Activated CD4-positive, CD25-positive, alpha-beta regulatory T cell (primary cell): ENCODE measurements around the gene LRRC4B.
"Not testable (repeated sequence)": the region's sequence is repeated elsewhere in the genome, so short reads cannot be mapped to it uniquely, and the experiment has no call there.

Experiments
- DNase-seq, 4 experiments: peaks; one replicate each; lab custom pipeline; 2025; lab: John Stamatoyannopoulos, UW

Gene LRRC4B

DNA sequence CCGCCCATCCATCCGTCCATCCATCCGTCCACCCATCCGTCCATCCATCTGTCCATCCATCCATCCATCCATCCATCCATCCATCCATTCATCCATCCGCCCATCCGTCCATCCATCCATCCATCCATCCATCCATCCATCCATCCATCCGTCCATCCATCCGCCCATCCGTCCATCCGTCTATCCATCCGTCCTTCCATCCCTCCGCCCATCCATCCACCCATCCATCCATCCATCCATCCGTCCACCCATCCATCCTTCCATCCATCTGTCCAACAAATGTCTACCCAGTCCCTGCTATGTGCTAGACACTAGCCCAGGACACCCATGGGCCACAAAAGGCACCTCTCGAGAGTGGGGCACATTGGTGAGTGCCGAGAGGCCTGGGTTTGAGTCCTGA lies 15.7 kb downstream of the LRRC4B start:
- DNase-seq: no peak

DNA sequence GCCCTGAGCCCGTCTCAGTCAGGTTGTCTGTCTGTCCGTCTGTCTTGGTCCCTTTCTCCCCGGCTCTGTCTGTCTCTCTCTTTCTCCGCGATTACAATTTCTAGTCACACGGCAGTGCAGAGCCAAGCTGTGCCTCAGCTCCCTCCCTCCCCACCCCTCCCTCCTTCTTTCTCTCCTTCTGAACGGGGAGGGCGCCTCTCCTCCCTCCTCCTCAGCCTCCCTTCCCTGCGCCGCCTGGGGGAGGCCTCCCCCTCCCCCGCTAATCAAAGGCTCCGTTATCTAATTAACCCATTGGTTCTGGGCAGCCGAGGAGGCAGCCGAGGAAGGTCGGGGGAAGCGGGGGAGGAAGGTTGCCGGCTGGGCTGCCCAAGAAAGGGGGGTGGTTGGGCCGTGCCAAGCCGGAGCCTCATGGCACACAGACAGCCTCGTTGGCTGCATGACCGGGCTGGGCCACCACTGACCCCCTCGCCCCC lies 16.5 kb downstream of the LRRC4B start:
- DNase-seq: no peak

DNA sequence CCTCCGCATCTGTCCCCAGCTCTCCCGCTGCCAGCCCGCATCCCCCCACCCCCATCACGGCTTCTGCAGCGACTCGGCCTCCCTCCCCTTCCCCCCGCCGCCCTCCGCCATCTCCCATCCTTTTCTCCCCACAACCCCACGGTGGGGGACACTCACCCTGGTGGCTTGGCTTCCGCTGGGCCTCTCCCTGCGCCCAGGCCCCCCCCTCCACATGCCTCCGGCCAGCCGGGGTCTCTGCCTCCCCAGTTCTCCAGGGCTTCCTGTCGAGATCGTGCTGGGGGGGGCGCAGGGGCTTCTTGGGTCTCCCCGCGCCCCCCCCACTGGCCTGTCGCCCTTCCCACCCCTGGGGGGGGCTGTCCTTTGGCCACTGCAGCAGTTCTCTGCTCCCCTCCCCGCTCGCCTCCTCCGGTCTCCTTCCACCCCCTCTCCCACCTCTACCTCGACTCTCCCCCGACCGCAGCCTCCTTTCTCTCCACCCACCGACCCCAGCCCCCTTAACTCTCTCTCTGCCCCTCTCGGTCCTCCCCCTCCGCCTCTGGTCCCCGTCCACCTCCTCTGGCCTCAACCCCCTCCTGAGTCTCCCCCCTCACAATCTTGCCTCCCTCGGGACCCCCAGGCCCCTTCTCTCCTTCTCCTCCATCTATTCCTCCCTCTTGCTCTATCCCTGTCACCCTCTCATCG lies 17.1 kb downstream of the LRRC4B start:
- DNase-seq: no peak

DNA sequence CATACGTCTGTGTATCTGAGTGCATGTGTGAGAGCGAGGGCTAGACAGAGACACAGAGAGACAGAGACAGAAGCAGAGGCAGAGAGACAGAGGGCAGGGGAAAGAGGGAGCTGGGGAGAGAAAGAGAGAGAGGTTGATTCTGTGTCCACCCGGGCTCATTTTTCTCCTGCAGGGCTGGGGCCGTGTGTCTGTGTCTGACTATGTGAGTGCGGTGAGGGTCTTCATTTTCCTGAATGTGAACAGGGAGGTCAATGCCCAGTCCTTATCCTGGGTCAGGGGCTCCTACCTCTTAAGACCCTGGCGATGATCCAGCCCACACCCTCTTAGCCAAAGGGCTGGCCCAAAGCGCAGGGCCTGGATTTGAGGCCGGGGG lies 17.7 kb downstream of the LRRC4B start:
- no peak for DNase-seq

DNA sequence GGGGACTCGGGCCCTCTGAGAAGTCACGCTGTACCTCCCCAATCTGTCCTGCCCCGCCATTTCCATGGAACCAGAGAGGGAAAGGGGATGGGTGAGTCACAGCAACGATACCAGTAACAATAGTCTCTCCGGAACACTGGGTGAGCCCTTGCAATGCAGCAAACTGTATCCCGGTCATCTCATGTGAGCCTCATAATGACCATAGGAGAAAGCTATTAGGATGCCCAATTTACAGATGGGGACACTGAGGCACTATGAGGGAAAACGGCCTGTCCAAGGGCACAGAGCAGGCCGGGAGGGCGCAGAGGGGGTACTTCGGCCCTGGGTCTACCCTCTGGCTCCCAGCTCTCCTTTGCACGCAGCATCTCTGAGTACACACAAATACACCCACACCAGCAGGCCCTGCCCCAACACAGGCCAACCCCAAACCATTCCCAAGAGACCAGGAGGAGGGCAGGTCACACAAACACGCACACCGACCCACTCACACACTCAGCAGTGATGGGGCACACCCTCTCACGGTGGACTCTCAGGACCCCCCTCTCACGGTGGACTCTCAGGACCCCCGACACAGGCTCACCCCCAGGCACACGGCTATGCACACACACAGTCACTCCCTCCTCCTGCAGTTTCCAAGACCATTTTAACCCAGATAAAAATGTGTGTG lies 18.2 kb downstream of the LRRC4B start:
- DNase-seq: no peak

DNA sequence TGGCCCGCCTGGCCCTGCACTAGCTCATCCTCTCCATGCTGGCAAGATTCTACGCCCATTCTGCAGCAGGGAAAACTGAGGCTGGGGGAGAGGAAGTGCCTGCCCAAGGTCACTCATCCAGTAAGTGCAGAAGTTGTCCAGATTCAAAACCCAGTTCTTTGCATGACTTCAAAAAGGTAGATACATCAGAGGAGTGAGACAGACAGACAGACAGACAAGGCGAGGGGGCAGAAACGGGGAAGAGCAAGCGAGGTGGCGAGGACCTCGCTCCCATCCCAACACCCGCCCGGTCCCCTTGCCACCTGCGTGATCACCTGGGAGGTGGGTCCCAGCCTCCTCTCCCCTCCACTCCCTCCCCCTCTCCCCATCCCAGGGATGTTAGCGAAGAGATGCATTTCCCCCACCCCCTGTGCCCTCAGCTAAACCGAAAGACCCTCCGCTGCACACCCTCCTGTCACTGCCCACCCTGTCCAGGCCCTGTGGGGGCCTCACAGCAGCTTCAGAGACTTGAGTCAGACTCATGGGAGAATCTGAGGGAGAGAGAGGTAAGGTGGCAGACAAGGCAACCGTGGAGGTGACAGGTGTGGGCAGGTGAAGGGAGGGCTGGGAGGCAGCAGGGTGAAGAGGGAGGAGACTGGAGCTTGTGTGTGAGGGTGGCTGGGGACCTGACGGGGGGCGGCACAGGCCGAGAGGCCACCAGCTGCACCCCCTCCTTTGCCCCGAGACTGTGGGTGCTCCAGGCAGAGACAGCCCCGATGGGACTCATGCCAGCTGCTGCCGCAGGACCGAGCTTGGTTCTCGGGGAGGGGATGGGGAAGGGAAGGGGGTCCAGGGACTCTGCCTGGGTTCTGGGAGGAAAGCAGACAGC lies 18.9 kb downstream of the LRRC4B start:
- DNase-seq: no peak

DNA sequence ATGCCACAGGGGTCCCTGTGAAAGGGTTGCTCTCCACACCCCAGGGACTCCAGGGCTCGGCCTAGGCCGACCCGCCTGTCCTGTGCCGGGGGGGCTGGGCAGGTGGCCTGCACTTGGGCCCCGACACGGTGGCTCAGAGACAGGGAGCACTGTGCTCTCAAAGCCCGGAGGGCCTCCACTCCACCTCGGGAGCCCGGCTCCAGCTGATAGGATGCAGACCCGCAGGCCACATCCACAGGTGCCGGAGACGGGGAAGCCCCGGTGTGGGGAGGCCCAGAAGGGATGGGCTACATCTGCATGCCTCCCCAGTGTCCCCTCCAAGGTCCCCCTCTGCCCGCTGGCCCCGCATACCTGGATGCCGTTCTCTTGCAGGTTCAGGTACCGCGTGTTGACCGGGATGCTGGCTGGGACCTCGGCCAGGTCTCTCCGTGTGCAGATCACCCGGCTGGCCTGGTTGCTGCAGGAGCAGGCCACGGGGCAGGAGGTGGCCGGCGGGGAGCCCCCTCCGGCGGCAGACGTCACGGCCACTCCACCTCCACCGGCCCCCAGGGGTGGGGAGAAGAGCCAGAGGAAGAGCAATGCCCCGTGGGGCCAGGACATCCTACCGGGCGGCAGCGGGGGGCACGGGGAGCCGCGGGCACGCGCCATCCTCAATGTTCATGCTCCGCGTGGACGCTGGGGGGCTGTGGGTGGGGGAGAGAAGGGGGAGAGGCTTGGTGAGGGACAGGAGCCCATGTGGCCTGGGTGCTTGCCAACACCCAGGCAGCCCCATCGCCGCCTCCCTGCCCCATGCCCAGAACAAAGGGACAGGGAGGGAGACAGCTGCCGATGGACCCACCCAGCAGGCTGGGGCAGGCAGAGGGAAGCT lies 19.8 kb downstream of the LRRC4B start:
- no peak for DNase-seq

DNA sequence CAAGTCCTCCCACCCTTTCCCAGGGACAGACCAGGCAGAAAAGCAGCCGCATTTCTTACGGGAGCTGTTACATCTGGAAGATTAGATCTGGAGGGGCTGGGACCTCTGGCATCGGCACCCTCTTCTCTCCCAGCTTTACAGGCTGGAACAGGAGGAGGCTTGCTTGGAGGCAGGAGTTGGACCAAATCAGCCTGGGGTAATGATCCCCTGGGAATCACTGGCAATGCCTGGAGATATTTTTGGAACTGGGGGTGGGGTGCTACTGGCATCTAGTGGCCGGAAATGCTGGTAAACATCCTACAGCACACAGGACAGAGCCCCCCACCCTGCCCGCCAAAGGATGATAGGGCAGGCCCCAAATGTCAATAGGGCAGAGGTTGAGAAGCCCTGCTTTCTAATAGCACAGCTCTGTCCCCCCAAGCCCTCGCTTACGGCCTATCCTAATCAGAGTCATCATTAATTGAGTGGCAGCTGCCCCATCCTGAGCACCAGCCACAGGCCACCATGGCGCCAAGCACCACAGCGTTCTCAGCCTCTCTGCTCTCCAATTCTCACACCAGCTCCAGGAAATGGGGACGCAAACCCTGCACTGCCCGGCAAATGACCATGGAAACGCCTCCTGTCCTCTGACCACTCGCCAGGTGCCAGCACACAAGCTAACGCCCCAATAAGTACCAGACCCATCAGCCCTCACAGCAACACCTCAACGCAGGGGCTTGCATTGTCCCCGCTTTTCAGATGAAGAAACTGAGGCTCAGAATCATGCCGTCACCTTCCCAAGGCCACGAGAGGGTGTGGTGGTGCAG lies 20.6 kb downstream of the LRRC4B start:
- no peak for DNase-seq

DNA sequence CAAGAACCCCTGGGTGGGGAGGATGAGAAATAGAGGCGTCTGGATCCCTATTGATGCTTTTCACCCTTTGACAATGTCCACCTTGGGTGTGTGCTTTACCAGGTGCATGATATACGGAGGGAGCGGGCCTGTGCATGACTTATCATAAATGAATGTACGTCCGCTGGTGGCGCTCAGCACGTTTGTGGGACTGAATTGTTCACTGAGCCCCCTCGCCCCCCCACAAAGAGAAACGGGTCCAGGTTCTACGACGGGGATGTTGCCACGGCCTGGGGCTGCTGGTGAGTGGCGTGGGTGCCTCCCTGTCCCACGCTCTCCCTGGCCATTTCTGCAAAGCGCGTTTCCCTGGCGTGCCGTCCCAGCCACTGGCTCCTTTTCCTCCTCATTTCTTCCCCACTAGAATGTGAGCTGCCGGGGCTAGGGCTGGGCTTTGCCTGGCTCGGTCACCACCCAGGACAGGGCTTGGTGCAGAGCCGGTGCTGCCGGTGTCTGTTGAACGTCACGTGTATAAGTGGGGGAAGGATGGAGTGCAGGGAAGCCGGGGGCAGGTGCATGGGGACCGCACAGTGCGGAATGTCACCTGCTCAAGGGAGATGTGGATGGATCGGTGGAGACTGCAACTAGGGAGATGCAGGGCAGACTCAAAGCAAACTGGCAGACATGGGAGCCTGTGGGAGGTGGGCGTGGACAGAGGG lies 21.6 kb downstream of the LRRC4B start:
- DNase-seq: no peak

DNA sequence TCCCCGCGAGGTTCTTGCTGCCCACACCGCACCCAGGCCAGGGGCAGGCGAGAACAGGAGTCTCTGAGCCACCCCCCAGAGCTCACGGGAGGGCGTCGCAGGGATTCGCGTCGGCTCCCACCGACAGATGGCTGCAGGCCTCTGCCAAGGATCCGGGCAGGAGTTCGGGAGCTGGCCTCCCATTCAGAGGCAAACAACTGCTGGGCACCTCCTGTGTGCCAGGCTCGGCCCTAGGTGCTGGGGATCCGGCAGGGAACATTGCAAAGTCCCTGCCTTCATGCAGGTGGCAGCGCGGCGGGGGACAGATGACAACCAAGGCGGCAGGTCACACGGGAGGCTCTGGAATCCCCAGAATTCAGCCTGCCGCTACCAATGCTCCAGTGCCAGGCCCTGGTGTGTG lies 25.3 kb downstream of the LRRC4B start:
- no peak for DNase-seq

DNA sequence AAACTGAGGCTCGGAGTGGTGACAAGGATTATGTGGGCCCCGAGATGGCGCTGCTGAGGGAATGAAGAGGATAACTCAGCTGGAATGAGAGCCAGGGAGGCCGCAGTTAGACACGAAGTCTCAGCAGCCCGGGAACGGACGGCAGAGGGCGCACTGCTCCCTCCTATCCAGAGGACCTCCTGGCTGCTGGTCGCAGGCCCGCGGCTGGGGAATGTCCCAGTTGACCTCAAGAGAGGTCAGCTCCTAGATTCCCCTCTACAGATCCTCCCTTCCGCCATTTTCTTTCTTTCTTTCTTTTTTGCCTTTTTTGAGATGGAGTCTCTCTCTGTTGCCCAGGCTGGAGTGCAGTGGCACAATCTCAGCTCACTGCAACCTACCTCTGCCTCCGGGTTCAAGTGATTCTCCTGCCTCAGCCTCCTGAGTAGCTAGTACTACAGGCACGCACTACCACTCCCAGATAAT lies 30.4 kb downstream of the LRRC4B start:
- peak in 3 of 4 experiments; percentile 29 to 47 (median 37) for DNase-seq

DNA sequence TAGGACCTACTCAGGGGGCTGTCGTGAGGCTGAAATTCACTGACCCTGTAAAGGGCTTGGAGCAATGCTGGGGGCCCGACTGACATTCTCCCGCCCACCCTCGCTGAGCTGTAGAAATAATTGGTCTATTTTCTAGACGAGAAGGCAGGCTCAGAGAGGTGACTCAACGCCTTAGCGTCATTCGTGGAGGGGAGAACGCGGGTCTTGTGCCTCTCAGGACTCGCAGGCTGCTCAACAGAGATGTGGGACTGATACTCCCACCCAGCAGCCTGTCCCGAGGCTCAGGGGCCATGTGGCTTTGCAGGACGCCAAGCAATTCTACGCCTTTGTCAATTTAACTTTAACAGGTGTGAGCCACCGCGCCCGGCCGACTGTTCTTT lies 30.9 kb downstream of the LRRC4B start:
- DNase-seq: no peak

DNA sequence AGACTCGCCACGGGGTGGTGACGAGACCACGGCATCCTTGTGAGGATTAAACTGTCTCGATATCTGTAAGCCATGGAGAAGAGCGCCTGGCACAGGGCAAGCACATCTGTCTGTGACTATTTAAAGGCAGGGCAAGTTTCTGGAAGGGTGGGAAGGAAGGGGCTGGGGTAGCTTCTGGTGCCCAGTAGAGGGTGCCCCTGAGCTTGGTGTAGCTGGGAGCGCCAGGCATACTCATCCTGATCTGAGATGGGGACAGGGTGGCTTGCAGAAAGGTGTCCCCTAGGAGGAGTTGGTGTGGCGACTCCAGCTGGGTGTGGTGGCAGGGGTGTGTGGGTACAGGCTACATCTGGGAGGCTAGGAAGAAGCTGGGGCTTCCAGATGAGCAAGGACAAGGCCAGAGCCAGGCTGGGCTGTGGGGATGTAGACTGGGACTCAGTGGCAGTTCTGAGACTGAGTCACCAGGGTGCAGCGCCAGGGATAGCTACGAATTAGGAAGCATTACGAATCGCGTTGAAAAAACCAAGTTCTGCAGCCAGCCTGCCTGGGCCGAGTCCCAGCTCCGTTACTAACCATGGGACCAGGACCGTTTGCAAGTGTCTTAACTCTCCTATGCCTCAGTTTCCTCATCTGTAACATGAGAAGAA lies 31.5 kb downstream of the LRRC4B start:
- no peak for DNase-seq

DNA sequence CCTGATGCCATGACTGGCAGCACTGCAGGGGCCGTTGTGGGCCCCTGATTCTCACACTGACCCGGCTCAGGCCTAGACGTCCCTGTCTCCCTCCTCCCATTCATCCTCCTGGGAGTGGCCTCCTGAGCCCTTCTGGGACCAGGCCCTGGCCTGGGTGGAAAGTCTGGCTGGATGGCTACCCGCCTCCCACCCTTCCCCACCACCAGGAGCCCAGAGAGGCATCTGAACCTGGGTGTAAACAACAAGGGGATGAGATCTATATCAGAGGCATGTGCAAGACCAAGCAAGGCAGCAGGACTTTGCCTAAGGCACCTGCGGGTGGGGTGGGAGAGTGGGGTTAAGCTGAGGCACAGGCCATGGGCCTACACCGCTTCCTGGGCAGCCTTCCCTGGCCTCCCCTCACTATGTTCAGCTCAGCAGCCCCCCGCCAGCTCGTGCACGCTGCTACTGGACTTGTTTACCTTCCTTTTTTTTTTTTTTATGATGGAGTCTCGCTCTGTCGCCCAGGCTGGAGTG lies 32.5 kb downstream of the LRRC4B start:
- no peak for DNase-seq

DNA sequence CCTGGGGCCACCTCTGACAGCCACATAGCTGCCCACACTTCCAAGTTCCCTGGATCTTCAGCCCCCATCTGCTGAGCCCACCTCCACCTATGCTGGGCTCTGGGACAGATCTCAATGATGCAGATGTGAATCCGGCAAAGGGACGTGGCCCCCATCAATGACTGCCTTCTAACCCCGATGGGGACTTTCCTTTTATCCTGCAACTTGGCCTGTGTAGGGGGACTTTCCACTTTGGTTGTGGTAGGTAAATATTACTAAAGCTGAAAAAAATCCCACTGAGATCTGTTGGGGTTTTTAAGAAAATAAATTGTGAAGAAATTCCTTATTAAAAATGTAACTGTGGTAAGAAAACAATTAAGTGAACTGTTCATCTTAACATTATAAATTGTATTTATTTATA lies 33.8 kb downstream of the LRRC4B start:
- no peak for DNase-seq

DNA sequence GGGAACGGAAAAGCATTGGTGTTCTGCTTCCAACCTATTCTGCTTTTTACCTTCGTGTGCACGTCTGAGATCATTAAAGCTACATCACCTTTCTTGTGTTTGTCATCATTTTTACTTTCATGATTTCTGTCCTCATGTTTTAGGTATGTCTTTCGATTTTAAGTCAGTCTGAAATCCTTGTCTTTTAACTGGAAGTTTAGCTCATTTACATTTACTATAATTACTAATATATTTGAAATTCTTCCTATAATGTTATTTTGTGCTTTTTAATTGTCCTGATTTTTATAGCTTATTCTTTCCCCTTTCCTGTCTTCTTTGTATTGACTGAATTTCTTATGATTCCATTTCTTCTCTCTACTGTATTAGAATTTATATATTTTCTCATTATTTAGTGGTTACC lies 35.3 kb downstream of the LRRC4B start:
- no peak for DNase-seq

DNA sequence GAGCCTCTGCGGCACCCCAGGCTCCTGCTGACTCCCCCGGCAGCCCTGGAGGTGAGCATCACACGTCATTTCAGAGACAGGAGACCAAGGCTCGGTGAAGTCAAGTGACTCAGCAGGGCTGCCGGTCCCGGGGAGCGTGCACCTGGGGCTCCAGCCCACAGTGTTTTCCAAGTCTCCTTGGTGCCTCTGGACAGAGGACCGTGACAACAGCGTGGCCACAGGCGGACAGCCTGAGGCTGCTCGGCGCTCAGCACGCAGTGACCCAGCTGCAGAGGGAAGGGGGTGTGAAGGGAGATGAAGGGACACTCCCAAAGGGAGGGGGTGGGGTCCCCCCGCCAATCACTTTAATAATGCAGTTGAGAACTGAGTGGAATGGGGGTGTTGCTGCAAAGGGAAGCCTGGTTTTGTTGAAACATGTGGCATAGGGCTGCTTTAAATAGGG lies 37.0 kb downstream of the LRRC4B start:
- DNase-seq: no peak

DNA sequence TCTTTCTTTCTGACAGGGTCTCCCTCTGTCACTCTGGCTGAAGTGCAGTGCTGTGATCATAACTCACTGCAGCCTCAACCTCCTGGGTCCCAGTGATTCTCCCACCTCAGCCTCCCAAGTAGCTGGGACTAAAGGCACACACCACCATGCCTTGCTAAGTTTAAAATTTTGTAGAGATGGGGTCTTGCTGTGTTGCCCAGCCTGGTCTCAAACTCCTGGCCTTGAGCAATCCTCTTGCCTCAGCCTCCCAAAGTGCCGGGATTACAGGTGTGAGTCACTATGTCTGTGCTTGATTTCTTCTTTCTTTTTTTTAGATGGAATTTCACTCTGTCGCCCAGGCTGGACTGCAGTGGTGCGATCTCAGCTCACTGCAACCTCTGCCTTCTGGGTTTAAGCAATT lies 40.2 kb downstream of the LRRC4B start:
- not testable (repeated sequence) for DNase-seq

DNA sequence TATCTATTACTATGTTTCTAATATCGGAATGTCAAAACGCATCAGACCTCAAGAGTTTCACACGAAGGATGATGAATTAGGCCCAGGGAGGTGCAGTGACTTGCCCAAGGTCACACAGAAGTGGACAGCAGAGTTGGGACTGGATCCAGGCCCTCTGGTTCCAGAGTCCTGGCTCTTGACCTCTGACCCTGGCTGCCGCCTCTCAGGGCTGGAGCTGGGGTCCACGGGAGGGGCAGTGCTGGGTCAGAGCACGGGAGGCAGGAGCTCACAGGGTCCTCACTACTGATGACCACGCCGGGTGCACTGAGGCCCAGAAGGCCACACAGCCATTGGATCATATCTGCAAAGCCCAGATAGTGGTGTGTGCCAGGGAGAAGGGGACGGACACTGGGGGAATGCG lies 45.4 kb downstream of the LRRC4B start:
- DNase-seq: no peak
